C4-2B (cell line): ENCODE results near the gene CFAP74.
"Not testable (repeated sequence)": the region's sequence is repeated elsewhere in the genome, so short reads cannot be mapped to it uniquely, and the experiment has no call there.

Experiments
- H3K27ac ChIP-seq: fragments of 450-650 bp; 2 replicates; pipeline ENCODE4 v1.5.1; 2017
- CTCF ChIP-seq: fragments of 450-650 bp; conservative IDR thresholded peaks from 2 replicates; pipeline ENCODE4 v1.5.1; 2017; ENCODE audit warnings: mild to moderate bottlenecking
- ZFX ChIP-seq: fragments of 450-650 bp; IDR thresholded peaks from 2 replicates; pipeline ENCODE4 v1.6.1; 2017

Gene CFAP74

GRCh38 chr1:1982379-1983232 lies 21.0 kb downstream of the CFAP74 start:
- no peak for TF ChIP-seq CTCF
- TF ChIP-seq ZFX: no peak
- no peak overlapping the region for H3K27ac ChIP-seq

GRCh38 chr1:1981631-1982327 lies 21.8 kb downstream of the CFAP74 start:
- H3K27ac ChIP-seq: not testable (repeated sequence)

DNA sequence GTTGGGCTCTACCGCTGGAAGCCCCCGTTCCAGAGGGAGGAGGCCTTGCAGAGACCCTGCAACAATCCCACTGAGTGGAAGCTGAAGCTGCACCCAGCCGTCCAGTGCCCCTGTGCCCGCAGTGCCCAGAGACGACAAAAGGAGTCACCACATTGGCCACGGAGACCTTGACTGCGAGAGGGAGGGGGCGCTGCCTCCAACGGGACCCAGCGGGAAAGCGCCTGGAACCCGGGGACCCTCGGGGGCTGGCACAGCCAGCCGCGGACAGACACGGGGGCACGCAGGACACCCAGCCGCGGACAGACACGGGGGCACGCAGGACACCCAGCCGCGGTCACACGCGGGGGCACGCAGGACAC lies 22.5 kb downstream of the CFAP74 start:
- no peak for TF ChIP-seq CTCF
- TF ChIP-seq ZFX: no peak
- no peak overlapping the region for H3K27ac ChIP-seq

GRCh38 chr1:1980467-1981141 lies 23.0 kb downstream of the CFAP74 start:
- TF ChIP-seq ZFX (no peak), CTCF (no peak)
- no peak overlapping the region for H3K27ac ChIP-seq

- TF ChIP-seq ZFX: no peak
- TF ChIP-seq CTCF: no peak
- no peak overlapping the region for H3K27ac ChIP-seq
These were observed 24.0 kb downstream of the CFAP74 start for GRCh38 chr1:1979482-1980165.

DNA sequence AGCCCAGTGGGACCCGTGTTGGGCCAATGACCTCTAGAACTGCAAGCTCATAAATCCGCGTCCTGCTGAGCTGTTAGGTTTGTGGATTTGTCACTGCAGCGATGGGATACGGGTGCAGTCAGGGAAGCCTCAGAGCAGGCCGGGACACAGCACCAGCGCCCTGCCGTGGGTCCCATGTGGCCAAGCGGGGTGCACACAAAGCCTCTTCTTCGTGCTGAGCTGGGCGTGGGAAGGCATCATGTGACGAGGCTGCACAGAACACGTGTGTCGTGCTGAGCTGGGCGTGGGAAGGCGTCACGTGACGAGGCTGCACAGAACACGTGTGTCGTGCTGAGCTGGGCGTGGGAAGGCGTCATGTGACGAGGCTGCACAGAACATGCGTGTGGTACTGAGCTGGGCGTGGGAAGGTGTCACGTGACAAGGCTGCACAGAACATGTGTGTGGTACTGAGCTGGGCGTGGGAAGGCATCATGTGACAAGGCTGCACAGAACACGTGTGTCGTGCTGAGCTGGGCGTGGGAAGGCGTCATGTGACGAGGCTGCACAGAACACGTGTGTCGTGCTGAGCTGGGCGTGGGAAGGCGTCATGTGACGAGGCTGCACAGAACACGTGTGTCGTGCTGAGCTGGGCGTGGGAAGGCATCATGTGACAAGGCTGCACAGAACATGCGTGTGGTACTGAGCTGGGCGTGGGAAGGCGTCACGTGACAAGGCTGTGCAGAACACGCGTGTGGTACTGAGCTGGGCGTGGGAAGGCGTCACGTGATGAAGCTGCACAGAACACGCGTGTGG lies 24.7 kb downstream of the CFAP74 start:
- H3K27ac ChIP-seq: not testable (repeated sequence)

DNA sequence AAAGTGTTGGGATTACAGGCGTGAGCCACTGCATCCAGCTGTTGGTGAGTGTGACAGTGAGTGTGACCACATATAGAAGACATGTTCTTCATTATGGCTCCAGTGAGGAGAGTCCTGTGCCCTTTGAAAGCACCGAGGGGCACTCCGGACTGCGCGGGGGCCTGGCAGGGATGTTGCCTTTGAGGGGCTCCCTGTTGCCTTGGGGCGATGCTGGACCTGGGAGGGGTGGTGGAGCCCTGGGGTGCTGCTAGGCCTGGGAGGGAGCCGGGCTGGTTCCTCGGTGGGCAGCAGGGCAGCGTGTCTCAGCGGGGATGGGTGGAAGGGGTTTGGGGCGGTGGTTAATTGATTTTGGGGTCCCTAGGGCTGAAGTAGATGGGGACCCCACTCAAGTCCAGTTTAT lies 25.5 kb downstream of the CFAP74 start:
- no peak for TF ChIP-seq ZFX
- no peak for TF ChIP-seq CTCF

More for the DNA sequence above, 25.5 kb downstream of the CFAP74 start:
- H3K27ac ChIP-seq: no peak overlapping the region
